ENCODE results near the gene RESP18. TPM values are rescaled to one million over a fixed set of nuclear protein-coding genes. Genes with fewer than 3 reads are reported as not detected.
"Not testable (repeated sequence)": the region's sequence is repeated elsewhere in the genome, so short reads cannot be mapped to it uniquely, and the experiment has no call there.

RESP18 gene
- total and polyA plus RNA-seq, 9 donors, result not detected

DNA sequence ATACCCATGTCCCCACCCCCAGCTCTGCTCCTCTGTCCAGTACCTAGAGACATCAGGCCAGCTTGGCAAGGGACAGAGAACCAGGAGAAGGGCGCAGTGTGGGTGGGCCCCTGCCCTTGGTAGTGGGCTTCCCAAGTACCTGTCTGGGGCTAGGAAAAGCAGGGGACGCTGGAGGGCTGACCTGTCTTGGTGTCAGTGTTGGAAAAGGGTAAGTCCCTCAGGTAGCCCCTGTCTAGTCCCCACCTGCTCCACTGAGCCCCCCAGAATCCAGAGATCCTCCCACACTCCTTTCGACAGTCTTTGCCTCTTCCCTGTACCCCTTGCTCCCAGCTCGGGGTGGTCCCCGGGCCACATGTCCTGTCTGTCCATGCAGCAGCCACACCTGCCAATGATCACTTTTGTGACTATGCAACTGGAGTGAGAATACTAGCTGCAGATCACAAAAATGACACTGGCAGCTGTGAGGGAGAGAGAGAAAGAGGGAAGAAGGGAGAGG, 38.8 kb downstream of the RESP18 start:
- Histone ChIP-seq H3K9me3 (replicated peaks; ENCODE audit: control insufficient read depth, low read depth, low read length) (no peaks in the 10 kb centered on the region), H3K4me3 (ENCODE audit: low read length) (no peak overlapping the region), H3K36me3 (ENCODE audit: control insufficient read depth, insufficient read depth, low read length) (no peaks in the 10 kb centered on the region), H3K27ac (ENCODE audit: low read length) (peak overlapping the region; percentile 60), H3K27me3 (ENCODE audit: control insufficient read depth, insufficient read depth, low read length) (peaks cover 3% of the 10 kb centered on the region), H3K4me1 (ENCODE audit: control insufficient read depth, insufficient read depth, low read length) (peaks cover 36% of the 10 kb centered on the region)
- 45% methylated on average over 2 of the region's 5 CpGs for whole genome bisulfite sequencing (ENCODE audit: insufficient coverage)
- DNase-seq, result peak; percentile 44

DNA sequence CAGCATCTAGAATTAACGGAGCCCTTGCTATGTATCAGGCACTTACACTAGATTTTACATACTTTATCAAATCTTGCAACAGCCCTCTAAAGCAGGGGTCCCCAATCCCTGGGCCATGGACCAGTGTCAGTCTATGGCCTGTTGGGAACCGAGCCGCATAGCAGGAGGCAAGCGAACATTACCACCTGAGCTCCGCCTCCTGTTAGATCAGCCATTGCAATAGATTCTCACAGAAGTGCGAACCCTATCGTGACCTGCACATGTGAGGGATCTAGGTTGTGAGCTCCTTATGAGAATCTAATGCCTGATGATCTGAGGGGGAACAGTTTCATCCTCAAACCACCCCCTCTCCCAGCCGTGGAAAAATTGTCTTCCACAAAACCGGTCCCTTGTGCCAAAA, 39.9 kb downstream of the RESP18 start:
- Histone ChIP-seq H3K4me1 (ENCODE audit: control insufficient read depth, insufficient read depth, low read length) (peaks cover 35% of the 10 kb centered on the region), H3K9me3 (replicated peaks; ENCODE audit: control insufficient read depth, low read depth, low read length) (no peaks in the 10 kb centered on the region), H3K27me3 (ENCODE audit: control insufficient read depth, insufficient read depth, low read length) (no peaks in the 10 kb centered on the region), H3K27ac (ENCODE audit: low read length) (no peak overlapping the region), H3K4me3 (ENCODE audit: low read length) (no peak overlapping the region), H3K36me3 (ENCODE audit: control insufficient read depth, insufficient read depth, low read length) (no peaks in the 10 kb centered on the region)
- no CpG with 5 or more reads among the region's 9 CpGs for WGBS (ENCODE audit: insufficient coverage)
- DNase-seq, result no peak

DNA sequence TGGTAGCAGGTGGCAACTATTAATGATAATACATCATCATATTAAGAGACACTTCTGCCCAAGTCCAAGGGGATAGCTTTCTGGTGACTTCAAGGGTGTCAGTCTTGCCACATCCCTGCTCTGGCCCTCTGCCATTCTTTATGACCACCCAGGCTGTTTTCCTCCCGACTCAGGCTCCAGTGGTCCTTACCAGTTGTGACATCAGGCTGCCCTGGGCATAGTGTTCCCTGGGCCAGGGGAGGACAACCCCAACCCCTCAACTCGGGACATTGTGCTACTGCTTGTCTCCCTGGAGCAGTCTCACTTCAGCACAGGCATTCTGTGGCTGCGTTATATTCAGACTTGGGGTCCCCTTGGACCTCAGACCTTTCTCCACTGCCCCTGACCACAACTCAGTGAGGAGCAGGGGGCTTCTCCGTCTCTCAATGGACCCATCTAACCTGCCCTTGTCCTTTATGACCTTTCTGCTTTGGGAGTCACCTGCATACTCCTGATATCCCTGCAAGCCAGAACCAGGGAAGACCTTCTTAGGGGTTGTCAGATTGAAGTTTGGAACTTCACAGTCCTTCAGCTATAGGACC, 40.5 kb downstream of the RESP18 start:
- Histone ChIP-seq H3K27ac (ENCODE audit: low read length) (no peak overlapping the region), H3K9me3 (replicated peaks; ENCODE audit: control insufficient read depth, low read depth, low read length) (no peaks in the 10 kb centered on the region), H3K27me3 (ENCODE audit: control insufficient read depth, insufficient read depth, low read length) (no peaks in the 10 kb centered on the region), H3K4me1 (ENCODE audit: control insufficient read depth, insufficient read depth, low read length) (peaks cover 39% of the 10 kb centered on the region), H3K36me3 (ENCODE audit: control insufficient read depth, insufficient read depth, low read length) (peaks cover under 1% of the 10 kb centered on the region), H3K4me3 (ENCODE audit: low read length) (no peak overlapping the region)
- no peak for DNase-seq
- WGBS (ENCODE audit: insufficient coverage), result 59% methylated on average over 3 of the region's 4 CpGs

DNA sequence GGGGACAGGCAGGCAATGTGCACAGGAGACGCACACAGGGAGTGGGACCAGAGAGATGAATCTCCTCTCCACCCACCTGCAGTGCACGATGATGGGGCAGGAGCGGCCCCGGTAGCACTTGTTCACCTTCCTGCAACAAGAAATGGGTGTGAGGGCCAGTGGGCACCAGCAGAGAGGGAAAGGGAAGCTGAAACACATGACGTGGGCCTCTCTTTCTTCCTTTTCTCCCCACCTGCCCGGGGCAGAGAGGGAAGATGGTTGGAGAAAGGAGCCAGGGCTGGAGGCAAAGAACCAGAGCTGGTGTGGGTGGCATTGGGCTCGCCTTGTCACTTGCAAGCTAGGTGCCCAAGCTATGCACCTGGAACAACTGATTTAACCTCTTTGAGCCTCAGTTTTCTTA, 41.1 kb downstream of the RESP18 start:
- 33% methylated on average over 1 of the region's 7 CpGs for WGBS (ENCODE audit: insufficient coverage)
- H3K27ac ChIP-seq (ENCODE audit: low read length), result no peak overlapping the region
- H3K36me3 ChIP-seq (ENCODE audit: control insufficient read depth, insufficient read depth, low read length), result peaks cover 7% of the 10 kb centered on the region
- H3K4me1 ChIP-seq (ENCODE audit: control insufficient read depth, insufficient read depth, low read length), result peaks cover 45% of the 10 kb centered on the region
- no peak for DNase-seq
- H3K4me3 ChIP-seq (ENCODE audit: low read length), result no peak overlapping the region
- H3K9me3 ChIP-seq (replicated peaks; ENCODE audit: control insufficient read depth, low read depth, low read length), result no peaks in the 10 kb centered on the region
- H3K27me3 ChIP-seq (ENCODE audit: control insufficient read depth, insufficient read depth, low read length), result no peaks in the 10 kb centered on the region

DNA sequence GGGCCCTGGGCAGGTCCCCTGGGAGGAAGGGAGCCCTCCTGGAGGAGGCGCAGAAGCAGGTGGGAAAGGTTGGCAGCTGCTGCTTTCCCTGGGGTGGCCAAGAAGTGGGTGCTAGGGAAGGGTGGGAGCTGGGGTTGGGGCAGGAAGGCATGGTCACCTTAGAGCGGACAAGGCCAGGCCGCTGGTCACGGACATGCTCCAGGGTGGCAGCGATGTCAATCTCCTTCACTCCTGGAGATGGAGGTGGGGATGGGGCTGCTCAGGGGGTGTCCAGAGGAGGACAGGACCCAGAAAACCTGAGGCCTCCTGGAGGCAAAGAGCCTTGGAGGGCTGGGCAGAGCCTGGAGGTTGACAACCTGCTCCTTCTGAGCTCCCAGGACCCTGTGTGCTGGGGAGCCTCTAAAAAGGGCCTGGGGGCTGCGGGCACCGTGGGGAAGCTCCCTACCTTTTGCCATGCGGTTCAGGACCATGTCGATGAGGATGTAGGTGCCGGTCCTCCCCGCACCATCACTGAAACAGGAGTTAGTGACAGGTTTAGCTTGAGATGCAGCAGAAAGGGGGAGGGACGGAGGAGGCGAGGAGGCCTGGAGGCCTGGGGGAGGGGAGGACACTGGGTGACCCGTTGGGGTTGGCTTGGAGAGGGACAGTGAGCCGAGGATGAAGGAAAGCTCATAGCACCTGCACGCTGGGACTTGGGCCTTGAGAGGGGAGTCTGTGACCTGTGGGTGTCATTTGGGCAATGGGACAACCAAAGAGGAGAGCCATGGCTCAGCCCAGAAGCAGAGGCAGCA, 42.0 kb downstream of the RESP18 start:
- Histone ChIP-seq H3K4me1 (ENCODE audit: control insufficient read depth, insufficient read depth, low read length) (peaks cover 52% of the 10 kb centered on the region), H3K9me3 (replicated peaks; ENCODE audit: control insufficient read depth, low read depth, low read length) (no peaks in the 10 kb centered on the region), H3K4me3 (ENCODE audit: low read length) (no peak overlapping the region), H3K27ac (ENCODE audit: low read length) (peak overlapping the region; percentile 90), H3K27me3 (ENCODE audit: control insufficient read depth, insufficient read depth, low read length) (no peaks in the 10 kb centered on the region), H3K36me3 (ENCODE audit: control insufficient read depth, insufficient read depth, low read length) (peaks cover 9% of the 10 kb centered on the region)
- 66% methylated on average over 10 of the region's 16 CpGs for WGBS (ENCODE audit: insufficient coverage)
- DNase-seq, result no peak

DNA sequence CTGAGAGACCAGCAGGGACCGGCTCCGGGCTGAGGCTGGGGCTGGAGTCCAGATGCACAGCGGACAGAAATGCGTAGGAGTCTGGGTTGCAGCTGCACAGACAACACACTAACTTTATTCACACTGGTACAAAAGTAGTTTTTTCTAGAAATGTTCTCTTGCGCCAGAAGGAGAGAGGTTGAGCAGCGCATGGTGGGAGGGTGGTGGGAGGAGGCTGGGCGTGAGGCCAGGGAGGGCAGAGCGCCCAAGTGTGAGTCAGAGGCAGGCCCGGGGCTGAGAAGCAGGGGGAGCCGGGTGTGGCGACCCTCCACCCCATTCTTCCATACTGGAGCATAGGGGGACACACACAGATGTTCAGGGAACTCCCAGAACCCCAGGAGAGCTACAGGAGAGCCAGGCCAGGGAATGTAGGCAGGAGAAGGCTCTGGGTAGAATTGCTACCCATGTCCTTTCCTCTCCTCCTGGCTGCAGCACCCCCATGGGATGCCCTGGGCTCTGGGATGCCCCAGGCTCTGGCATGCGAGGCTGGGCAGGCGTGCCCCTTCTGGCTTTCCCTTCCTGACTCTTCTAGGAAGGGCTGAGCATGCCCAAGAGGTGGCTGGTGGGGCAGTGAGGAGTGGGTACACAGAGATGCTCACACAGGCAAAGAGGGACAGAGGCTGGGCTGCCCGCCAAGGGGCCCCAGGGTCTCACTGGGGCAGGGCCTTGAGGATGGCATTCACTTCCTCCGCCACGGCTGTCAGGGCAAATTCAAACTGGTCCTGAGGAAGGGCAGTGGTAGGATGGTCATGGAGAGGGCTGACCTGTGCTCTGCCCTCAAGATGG, 42.8 kb downstream of the RESP18 start:
- H3K36me3 ChIP-seq (ENCODE audit: control insufficient read depth, insufficient read depth, low read length), result peaks cover 18% of the 10 kb centered on the region
- no peak overlapping the region for H3K4me3 ChIP-seq (ENCODE audit: low read length)
- peaks cover 54% of the 10 kb centered on the region for H3K4me1 ChIP-seq (ENCODE audit: control insufficient read depth, insufficient read depth, low read length)
- no peaks in the 10 kb centered on the region for H3K27me3 ChIP-seq (ENCODE audit: control insufficient read depth, insufficient read depth, low read length)
- WGBS (ENCODE audit: insufficient coverage), result 60% methylated on average over 5 of the region's 16 CpGs
- H3K9me3 ChIP-seq (replicated peaks; ENCODE audit: control insufficient read depth, low read depth, low read length), result no peaks in the 10 kb centered on the region
- H3K27ac ChIP-seq (ENCODE audit: low read length), result peak overlapping the region; percentile 90
- peak; percentile 96 for DNase-seq

DNA sequence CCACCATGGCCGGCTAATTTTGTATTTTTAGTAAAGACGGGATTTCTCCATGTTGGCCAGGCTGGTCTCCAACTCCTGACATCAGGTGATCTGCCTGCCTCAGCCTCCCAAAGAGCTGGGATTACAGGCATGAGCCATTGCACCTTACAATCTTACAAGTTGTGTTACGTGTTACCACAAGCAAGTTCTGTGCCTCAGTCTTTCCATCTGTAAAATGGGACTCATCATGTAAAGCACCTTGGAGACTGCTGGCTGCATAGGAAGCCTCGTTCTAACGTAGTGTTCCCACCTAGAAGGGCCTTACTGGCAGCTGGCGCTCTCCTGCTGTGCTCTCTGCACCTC, 43.4 kb downstream of the RESP18 start:
- Histone ChIP-seq H3K4me3 (ENCODE audit: low read length) (no peak overlapping the region), H3K9me3 (replicated peaks; ENCODE audit: control insufficient read depth, low read depth, low read length) (no peaks in the 10 kb centered on the region), H3K36me3 (ENCODE audit: control insufficient read depth, insufficient read depth, low read length) (peaks cover 23% of the 10 kb centered on the region), H3K27ac (ENCODE audit: low read length) (peak overlapping the region; percentile 90), H3K4me1 (ENCODE audit: control insufficient read depth, insufficient read depth, low read length) (peaks cover 53% of the 10 kb centered on the region), H3K27me3 (ENCODE audit: control insufficient read depth, insufficient read depth, low read length) (no peaks in the 10 kb centered on the region)
- 40% methylated on average over 5 of the region's 6 CpGs for WGBS (ENCODE audit: insufficient coverage)
- DNase-seq, result no peak

DNA sequence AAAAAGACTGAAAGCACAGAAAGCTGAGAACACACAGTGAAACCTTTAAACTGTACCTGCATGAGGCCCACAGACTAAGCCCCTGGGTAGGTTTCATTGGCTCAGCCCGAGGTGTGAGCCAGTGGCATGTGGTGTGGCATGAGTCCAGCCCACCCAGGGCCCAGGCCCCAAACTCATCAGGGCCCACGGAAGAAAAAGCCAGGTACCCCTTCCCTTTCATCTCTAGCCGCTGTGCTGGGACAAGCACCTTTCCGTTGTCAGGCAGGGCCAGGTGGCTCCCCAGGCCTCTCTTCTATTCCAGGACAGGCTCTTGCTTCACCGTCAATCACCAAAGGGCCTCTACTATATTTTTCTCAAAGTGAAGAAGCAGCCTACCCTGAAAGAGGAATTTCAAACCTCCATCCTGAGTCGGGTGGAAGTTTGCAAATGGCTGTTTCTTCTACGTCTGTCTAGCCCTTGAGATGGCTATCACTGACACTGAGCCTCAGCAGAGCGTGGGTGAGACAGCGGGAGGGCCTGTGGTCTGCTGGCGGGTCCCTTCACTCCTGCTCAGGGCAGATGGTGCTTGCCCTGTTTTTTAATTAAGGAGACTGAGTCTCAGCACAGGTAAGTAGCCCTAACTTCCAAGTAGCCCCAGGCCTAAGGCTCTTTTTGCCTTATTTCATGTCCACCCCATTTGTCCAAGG, 44.8 kb downstream of the RESP18 start:
- no peak overlapping the region for H3K4me3 ChIP-seq (ENCODE audit: low read length)
- no peak overlapping the region for H3K27ac ChIP-seq (ENCODE audit: low read length)
- peaks cover 47% of the 10 kb centered on the region for H3K4me1 ChIP-seq (ENCODE audit: control insufficient read depth, insufficient read depth, low read length)
- no peaks in the 10 kb centered on the region for H3K27me3 ChIP-seq (ENCODE audit: control insufficient read depth, insufficient read depth, low read length)
- whole genome bisulfite sequencing (ENCODE audit: insufficient coverage), result 66% methylated on average over 10 of the region's 10 CpGs
- DNase-seq, result no peak
- no peaks in the 10 kb centered on the region for H3K9me3 ChIP-seq (replicated peaks; ENCODE audit: control insufficient read depth, low read depth, low read length)
- H3K36me3 ChIP-seq (ENCODE audit: control insufficient read depth, insufficient read depth, low read length), result peaks cover 37% of the 10 kb centered on the region

DNA sequence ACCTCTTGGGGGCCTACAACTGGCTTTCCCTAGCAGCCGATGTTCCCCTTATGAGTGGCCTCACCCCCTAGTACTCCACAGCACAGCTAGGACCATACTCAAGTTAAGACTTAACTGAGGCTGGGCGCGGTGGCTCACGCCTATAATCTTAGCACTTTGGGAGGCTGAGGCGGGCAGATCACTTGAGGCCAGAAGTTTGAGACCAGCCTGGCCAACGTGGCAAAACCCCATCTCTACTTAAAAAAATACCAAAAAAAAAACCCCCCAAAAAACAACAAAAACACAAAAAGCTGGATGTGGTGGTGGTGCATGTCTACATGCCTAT, 45.5 kb downstream of the RESP18 start:
- not testable (repeated sequence) for H3K9me3 ChIP-seq (replicated peaks; ENCODE audit: control insufficient read depth, low read depth, low read length); H3K4me3 ChIP-seq (ENCODE audit: low read length); H3K27me3 ChIP-seq (ENCODE audit: control insufficient read depth, insufficient read depth, low read length); DNase-seq
- Histone ChIP-seq H3K27ac (ENCODE audit: low read length) (peak overlapping the region; percentile 75), H3K36me3 (ENCODE audit: control insufficient read depth, insufficient read depth, low read length) (peaks cover 42% of the 10 kb centered on the region), H3K4me1 (ENCODE audit: control insufficient read depth, insufficient read depth, low read length) (peaks cover 47% of the 10 kb centered on the region)
- 40% methylated on average over 1 of the region's 6 CpGs for WGBS (ENCODE audit: insufficient coverage)

All from muscle of leg (tissue), 11 donors.